Occipital lobe (tissue), 2 donors: ENCODE data around the gene MAPK8IP1. TPM values are rescaled to one million over a fixed set of nuclear protein-coding genes. Genes with fewer than 3 reads are reported as not detected.

Experiments used
- DNase-seq: peaks from one replicate; lab custom pipeline; 2025; lab: John Stamatoyannopoulos, UW
- total RNA-seq: library from RNA; depleted of rRNA; stranded (reverse); fragments of >200 nt; gene quantifications from one replicate; pipeline ENCODE4 v1.2.3, GENCODE V29; 2014

The MAPK8IP1 gene
- total RNA-seq, 1 donor from 2014 or later = 74.7 TPM

DNA sequence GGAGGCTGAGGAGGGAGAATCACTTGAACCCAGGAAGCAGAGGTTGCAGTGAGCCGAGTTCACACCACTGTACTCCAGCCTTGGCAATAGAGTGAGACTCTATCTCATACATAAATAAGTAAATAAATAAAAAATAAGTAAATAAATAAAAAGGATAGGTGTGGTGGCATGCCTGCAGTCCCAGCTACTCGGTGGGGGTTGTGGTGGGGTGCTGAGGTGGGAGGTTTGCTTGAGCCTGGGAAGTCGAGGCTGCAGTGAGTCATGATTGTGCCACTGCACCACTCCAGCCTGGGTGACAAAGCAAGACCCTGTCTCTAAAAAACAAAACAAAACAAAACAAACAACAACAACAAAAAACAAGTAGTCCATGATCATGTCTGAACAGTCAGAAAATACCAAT lies 40.1 kb downstream of the MAPK8IP1 start:
- no peak for DNase-seq

- no peak for DNase-seq
These were observed 40.5 kb downstream of the MAPK8IP1 start for GRCh38 chr11:45926001-45926401.

GRCh38 chr11:45926536-45927331 lies 41.3 kb downstream of the MAPK8IP1 start:
- DNase-seq = no peak

DNA sequence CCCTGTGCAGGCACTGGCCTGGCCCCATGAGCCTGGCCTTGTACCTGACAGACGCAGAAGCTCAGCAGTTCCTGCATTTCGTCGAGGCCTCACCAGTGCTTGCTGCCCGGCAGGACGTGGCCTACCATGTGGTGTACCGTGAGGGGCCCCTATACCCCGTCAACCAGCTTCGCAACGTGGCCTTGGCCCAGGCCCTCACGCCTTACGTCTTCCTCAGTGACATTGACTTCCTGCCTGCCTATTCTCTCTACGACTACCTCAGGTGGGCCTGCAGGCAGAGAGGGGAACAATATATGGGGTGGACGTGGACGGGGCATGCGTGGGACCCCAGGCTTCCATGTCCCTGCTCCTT lies 41.9 kb downstream of the MAPK8IP1 start:
- DNase-seq = no peak

GRCh38 chr11:45927684-45928413 lies 42.4 kb downstream of the MAPK8IP1 start:
- no peak for DNase-seq

DNA sequence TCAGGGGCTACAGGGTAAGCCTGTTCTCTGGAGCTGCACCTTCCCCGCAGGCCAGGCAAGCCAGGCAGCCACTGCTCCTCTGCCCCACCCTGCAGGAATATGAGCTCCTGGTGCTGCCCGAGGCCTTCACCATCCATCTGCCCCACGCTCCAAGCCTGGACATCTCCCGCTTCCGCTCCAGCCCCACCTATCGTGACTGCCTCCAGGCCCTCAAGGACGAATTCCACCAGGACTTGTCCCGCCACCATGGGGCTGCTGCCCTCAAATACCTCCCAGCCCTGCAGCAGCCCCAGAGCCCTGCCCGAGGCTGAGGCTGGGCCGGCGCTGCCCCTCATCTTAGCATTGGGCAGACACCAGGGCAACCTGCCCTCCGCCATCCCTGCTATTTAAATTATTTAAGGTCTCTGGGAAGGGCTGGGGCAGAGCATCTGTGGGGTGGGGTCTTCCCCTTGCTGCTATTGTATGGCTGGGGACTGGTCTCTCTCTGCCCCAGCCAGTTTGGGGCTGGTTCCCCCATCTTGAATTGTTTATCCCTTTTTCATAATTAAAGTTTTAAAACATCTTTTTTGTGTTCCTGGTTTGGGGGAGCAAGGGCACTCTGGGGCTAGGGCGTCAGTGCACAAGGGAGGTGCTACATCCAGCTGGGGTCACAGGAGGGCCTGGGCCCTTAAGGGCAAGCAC lies 43.2 kb downstream of the MAPK8IP1 start:
- no peak for DNase-seq

DNA sequence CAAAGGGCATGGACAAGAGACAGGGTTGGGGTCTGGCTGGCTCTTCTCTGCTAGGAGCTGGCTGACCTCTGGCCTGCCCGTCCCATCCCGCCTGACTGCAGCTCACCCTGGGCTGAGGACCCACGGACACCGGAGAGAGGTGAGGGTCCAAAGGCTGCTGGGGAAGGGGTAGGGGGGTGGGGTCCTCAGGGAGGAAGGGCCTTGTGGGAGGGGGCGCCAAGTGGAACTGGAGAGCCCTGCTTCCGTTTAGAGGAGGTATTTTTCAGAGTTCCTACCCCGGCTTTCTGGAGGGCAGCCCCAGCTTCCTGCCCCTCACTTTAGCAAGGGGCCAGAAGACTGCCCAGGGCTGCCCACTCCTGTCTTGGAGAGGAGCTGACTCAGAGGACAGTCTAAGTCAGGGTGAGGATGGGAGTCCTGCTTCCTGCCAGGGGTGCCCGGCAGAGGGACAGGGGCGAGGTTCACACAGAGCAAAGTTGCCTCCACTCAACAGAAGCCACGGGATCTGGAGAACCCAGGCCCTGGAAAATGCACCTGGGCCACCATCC lies 44.1 kb downstream of the MAPK8IP1 start:
- DNase-seq = no peak

DNA sequence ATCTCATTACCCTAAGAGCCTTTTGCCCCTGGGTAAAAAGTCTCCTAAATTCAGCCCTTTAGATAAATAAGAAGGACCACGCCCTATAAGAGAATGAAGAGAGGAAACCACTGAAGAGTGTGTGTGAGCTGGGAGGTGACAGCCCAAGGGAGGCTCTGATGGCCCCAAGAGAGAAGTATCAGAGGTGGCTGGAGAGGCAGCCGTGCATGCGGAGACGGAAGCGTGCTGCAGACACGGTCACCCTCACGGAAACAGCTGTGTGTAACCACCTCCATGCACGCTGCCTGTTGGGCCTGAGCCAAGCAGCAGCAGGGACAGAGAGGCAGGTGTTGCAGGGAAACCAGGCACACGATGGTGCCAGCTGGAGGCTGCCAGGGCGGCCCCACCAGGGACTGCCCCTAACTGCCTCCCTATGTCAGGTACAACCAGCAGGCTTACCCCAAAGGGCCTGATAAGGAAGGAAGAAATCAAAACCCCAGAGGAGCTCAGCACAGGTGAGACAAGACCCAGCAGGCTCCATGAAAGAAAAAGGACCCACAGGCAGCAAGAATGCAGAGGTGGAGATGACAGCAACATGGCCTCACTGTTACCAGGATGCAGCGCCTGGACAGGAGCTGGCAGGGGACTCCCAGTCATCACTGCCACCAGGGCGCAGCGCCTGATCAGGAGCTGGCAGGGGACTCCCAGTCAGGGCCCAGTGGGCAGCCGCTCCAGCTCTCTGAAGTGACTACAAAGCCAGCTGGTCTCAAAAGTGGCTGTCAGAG lies 44.8 kb downstream of the MAPK8IP1 start:
- DNase-seq = no peak

- no peak for DNase-seq
These were observed 45.6 kb downstream of the MAPK8IP1 start for GRCh38 chr11:45930951-45931570.

DNA sequence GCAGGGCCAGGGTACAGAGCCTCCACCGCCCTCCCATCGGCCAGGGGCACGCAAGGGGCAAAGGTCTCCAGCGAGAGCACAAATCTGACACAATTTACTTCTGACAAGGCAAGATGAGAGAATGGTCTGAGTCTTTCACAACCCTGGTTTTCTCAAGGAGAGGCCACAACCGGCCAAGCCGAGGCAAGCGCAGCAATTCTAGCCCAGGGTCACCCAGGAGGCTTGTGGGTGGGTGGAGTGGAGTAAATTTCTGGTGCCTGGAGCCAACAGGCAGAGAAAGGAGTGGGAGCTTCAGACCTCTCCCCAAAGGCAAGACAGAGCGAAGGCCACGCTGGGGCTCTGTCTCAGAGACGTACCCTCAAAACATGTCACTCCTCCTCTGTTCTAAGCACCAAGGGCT lies 46.3 kb downstream of the MAPK8IP1 start:
- DNase-seq = no peak

GRCh38 chr11:45932217-45932616 lies 46.8 kb downstream of the MAPK8IP1 start:
- no peak for DNase-seq

- DNase-seq = no peak
These were observed 47.8 kb downstream of the MAPK8IP1 start for GRCh38 chr11:45933131-45933831.

DNA sequence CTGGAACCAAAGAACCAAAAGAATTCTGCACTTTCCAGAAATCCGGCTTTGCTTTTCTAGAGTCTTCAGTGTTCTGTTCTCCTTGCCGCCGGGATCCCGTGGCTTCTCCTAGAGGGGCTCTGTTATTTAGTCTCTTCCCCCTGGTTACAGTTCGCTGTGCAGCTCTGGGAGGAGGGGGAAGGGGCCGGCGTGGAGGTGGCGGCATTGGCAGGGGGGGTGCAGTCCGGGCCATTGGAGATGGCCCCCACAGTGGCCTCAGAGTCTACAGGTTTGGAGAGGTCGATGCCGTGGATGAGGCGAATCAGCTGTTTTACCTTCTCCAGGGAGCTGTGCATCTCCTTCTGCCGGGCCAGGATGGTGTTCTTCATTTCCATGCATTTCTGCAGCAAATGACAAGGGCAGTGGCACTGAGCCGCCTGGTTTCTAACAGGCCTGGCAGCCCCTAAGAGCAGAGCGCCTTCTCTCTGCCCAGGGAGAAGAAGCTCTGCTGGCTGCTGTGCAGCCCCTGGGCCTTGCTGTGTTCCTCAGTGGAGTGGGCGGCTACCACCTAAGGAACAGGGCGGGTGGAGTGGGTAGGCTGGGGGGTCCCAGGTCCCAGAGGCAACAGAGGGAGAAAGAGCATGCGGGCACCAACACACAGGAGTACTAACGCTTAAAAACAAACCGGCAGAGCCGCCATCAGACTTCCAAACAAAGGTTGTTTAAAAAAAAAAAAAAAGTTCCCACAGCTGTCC lies 48.6 kb downstream of the MAPK8IP1 start:
- DNase-seq = no peak

DNA sequence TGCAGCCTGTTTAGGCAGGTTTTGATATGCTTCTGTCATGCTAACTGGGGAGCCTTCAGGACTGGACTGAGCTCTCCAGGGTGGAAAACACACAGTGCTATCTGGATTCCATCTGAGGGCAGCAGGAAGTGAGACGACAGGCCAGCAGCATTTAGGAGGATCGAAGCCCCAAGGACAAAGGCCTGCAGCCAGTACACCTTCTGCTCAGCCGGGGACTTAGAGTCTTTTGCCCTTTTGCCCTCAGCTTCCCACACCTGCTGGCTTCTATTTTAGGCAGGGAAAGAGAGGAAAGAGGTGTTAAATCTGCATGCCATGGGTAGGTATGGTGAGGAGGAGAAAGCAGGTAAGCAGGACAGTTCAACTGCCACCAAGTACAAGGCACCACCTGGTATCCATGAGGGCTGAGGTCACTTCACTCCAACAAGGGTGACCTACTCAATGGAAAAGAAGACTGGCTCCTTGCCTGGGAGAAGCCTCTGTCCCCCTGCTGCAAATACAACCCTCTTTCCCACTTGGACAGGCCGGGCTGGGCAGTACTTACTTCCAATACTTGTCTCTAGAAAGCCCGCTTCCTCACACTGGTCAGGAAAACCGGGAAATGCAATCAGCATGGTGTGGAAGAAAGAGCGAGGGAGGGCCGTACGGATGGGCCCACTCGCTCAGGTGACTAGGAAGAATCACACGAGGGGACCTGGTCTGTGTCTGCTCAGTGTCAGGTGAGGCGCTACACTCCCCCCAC lies 49.3 kb downstream of the MAPK8IP1 start:
- no peak for DNase-seq

DNA sequence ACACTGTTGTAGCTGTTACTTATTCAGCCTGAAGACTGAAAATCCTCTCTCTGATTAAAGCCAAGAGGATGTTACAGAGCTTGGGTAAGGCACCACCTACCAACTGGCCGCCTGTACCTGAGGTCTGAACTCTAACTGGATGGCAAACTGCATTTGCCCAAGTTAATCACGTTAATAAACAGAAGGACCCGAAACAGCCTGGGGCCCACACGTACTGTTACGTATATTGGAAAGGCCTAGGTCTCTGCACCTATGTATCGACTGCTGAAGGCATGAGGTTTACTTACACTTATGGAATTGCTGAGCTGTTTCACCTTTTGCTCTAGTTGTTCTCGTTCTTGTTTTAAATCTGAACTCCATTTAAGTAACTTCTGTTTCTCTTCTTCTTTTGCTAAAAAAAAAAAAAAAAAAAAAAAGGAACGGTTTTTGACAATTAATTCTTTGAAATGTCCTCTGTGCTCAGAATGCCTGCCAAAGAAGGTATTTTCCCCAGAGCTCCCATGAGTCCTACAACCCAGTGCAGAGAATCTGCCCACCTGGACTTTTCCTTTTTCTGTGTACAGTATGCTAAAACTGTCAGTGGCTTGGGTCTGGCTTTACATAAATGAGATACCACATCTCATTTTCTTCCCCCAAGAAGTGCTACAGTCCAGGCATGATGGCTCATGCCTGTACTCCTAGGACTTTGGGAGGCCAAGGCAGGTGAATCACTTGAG lies 50.1 kb downstream of the MAPK8IP1 start:
- DNase-seq = no peak

- DNase-seq = no peak
These were observed 51.1 kb downstream of the MAPK8IP1 start for GRCh38 chr11:45936511-45937054.

- DNase-seq = no peak
These were observed 52.5 kb downstream of the MAPK8IP1 start for GRCh38 chr11:45937916-45938315.

DNA sequence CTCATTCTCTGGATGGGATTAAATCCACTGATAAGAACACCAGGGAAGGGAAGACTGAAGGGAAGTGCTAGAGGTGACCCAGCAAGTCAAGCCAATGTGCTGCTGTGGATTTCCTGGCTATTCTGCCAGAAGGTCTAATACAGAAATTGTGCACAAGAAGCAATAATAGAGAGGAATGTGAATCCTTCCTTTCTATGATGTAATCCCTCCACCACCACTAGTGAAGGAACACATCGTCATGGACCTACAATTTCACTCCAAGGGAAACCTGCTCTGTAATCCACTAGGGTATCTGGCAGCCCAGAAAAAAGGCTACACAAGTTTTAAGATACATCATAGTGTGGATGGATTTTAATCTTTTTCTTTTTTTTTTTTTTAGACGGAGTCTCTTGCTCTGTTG lies 54.4 kb downstream of the MAPK8IP1 start:
- DNase-seq = no peak
